Erythroblast (primary cell): ENCODE results near the gene EPHB6.

ENCODE experiments used
- GATA1 ChIP-seq: IDR thresholded peaks from 2 replicates; pipeline ENCODE4 v1.6.1; 2011; ENCODE audit warnings: low read depth, mild to moderate bottlenecking, control low read depth, low read length, moderate library complexity
- POLR2A ChIP-seq: IDR thresholded peaks from 2 replicates; pipeline ENCODE4 v1.6.1; 2011; ENCODE audit warnings: mild to moderate bottlenecking, low read length

DNA sequence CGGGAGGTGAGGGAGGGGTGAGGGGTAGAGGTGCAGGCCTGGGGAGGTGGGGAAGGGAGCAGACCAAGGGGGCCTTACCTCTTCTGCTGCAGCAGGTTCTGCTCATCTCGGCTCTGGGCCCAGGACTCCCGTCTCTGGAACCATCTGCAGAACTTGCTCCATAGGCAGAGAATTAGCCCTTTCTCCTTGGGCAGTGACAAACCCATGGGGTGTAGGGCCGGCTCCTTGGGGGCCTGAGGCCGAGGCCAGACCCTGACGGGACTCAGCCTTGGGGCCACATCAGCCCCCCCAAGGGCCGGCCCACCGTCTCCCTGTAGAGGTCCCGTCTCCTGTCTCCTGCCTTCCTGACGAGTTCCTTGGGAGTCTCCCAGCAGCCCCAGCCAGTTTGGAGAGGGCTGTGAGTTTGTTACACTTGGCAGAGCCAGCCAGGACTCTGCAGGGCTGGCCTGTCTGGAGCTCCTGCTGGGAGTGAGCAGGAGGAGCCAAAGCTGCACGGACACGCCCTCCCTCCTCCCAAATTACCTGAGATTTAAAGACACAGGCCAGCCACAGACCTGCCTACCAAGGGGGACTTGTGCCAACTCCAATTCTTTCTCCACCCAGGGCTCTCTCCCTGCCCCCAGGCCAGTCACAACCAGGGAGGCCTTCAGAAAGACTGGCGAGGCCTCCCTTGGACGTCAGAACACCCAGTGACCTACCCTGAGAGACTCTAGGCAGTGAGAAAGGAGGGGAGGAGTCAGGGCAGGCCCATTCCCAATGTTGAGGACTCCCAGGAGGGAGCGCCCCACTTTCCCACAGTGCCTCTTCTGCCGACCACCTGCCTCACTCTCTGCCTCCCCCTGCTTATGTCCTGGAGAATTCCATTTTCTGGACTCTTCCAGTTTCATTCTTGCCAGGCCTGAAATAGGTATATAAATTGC is 30.7 kb downstream of the EPHB6 start, which contains the start of gene TRPV6:
- no peak for TF ChIP-seq POLR2A
- no peak for TF ChIP-seq GATA1
